DND-41 (cell line): ENCODE data around the gene GALNT5.

Source experiments
- CTCF ChIP-seq: IDR thresholded peaks from 2 replicates; pipeline ENCODE4 v1.5.1; 2012; ENCODE audit warnings: borderline replicate concordance, low read length, moderate library complexity, mild to moderate bottlenecking; ENCODE audit not compliant: poor library complexity, severe bottlenecking; ENCODE audit errors: extremely low read depth
- EZH2 ChIP-seq: IDR thresholded peaks from 3 replicates; pipeline ENCODE4 v1.6.1; 2012; ENCODE audit warnings: borderline replicate concordance, low read depth, mild to moderate bottlenecking, moderate library complexity, low read length, inconsistent platforms; ENCODE audit not compliant: severe bottlenecking

DNA sequence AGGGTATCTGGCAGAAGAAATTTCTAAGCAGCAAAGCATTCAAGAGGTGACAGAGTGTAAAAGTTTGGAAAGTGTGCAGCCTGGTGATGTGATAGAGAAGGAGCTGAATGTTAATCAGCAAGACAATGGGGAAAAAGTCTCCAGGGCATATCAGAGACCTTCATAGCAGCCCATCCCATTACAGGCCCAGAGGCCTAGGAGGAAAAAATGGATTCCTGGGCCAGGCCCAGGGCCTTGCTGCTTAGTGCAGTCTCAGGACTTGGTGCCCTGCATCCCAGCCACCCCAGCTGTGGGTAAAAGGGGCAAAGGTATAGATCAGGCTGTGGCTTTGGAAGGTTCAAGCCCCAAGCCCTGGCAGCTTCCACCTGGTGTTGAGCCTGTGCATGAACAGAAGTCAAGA is 104.0 kb downstream of the GALNT5 start:
- TF ChIP-seq CTCF (no peak), EZH2 (no peak)
